ENCODE results near the gene TAF11L7.
"Not testable (repeated sequence)": the region's sequence is repeated elsewhere in the genome, so short reads cannot be mapped to it uniquely, and the experiment has no call there.

GRCh38 chr5:17607461-17607860 lies 21.9 kb upstream of the TAF11L7 start:
- TF ChIP-seq TCF3 (IDR thresholded peaks at IDR 0.05; ENCODE audit: borderline replicate concordance, insufficient read depth, low read depth, low read length); ZNF274 (IDR thresholded peaks at IDR 0.05; ENCODE audit: insufficient read depth, insufficient read length); IRF5 (IDR thresholded peaks at IDR 0.05; ENCODE audit: borderline replicate concordance); EP300 (IDR thresholded peaks at IDR 0.05; ENCODE audit: borderline replicate concordance in 1 of 2, control insufficient read depth in 1 of 2, low read depth in 2 of 2, low read length in 2 of 2); POLR2A (IDR thresholded peaks at IDR 0.05; ENCODE audit: low read depth, low read length): not testable (repeated sequence)
- TF ChIP-seq, protein P1, sequence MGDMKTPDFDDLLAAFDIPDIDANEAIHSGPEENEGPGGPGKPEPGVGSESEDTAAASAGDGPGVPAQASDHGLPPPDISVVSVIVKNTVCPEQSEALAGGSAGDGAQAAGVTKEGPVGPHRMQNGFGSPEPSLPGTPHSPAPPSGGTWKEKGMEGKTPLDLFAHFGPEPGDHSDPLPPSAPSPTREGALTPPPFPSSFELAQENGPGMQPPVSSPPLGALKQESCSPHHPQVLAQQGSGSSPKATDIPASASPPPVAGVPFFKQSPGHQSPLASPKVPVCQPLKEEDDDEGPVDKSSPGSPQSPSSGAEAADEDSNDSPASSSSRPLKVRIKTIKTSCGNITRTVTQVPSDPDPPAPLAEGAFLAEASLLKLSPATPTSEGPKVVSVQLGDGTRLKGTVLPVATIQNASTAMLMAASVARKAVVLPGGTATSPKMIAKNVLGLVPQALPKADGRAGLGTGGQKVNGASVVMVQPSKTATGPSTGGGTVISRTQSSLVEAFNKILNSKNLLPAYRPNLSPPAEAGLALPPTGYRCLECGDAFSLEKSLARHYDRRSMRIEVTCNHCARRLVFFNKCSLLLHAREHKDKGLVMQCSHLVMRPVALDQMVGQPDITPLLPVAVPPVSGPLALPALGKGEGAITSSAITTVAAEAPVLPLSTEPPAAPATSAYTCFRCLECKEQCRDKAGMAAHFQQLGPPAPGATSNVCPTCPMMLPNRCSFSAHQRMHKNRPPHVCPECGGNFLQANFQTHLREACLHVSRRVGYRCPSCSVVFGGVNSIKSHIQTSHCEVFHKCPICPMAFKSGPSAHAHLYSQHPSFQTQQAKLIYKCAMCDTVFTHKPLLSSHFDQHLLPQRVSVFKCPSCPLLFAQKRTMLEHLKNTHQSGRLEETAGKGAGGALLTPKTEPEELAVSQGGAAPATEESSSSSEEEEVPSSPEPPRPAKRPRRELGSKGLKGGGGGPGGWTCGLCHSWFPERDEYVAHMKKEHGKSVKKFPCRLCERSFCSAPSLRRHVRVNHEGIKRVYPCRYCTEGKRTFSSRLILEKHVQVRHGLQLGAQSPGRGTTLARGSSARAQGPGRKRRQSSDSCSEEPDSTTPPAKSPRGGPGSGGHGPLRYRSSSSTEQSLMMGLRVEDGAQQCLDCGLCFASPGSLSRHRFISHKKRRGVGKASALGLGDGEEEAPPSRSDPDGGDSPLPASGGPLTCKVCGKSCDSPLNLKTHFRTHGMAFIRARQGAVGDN (IDR thresholded peaks at IDR 0.05), result not testable (repeated sequence)

All from GM12878 (cell line).